Measurements from ENCODE around the gene CHPF2.

CHPF2 gene

DNA sequence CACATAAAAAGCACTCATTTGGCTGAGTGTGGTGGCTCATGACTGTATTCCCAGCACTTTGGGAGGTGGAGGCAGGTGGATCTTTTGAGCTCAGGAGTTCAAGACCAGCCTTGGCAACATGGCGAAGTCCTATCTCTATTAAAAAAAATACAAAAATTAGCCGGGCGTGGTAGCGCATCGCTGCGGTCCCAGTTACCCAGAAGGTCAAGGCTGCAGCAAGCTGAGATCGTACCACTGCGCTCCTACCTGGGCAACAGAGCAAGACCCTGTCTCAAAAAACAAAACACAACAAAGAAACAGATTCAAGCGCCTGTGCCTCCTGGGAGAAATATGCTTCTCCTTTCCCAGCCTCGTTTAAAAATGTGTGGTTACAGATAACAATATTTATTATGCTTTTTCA lies 3.0 kb upstream of the CHPF2 start:
- TF ChIP-seq ZBTB8A (tag by site-specific recombination; IDR thresholded peaks at IDR 0.05) (no peak), ZBTB21 (tag by site-specific recombination; IDR thresholded peaks at IDR 0.05) (no peak), SP7 (tag by site-specific recombination; IDR thresholded peaks at IDR 0.05) (no peak), ZNF416 (tag by site-specific recombination; IDR thresholded peaks at IDR 0.05) (no peak), ZBTB17 (tag by site-specific recombination; IDR thresholded peaks at IDR 0.05) (no peak), ZNF548 (tag by site-specific recombination; IDR thresholded peaks at IDR 0.05) (no peak)
- H3K4me3 ChIP-seq (ENCODE audit: low read depth, low read length), result no peak overlapping the region
- H3K4me1 ChIP-seq (ENCODE audit: control insufficient read depth, insufficient read depth, low read length), result peaks cover 3% of the 10 kb centered on the region; the same call in 1 of the 2 replicates
- H3K27ac ChIP-seq (ENCODE audit: extremely low read depth, low read depth, low read length), result no peak overlapping the region
- CTCF ChIA-PET, result interaction anchor here (0.6 to 0.7 kb wide), 3 partner anchors 47 to 299 kb away, joined by 3 to 6 read pairs (median 3); no protein-coding TSS in a partner anchor
- no peaks in the 10 kb centered on the region for H3K9me3 ChIP-seq (ENCODE audit: control insufficient read depth, insufficient read depth, low read depth, low read length)
- POLR2A ChIA-PET, result no interaction called here
- peaks cover 0 to 23% of the 10 kb centered on the region in 2 experiments; a peak in 2 of 3 replicates for H3K36me3 ChIP-seq (ENCODE audit: control insufficient read depth in 2 of 2, insufficient read depth in 1 of 2, low read length in 2 of 2)

DNA sequence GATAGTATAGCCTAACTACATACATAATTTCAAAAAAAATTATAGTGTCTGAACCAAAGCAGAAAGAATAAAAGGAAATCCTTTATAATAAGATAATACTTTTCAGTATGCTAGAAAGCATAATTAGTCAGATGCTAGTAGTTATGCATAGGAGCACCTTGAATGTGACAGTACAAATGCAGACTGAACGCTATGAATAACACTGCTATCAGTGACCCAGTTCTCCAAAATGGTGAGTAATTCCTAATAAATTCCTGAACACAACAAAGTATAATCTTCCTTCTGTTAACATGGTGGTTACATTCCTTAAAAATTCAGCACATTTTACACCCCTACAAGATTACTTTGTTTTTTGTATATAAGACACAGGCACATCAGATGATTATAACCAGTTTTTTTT lies 1.2 kb upstream of the CHPF2 start:
- CTCF ChIA-PET, result no interaction called here
- H3K36me3 ChIP-seq (ENCODE audit: control insufficient read depth in 2 of 2, insufficient read depth in 1 of 2, low read length in 2 of 2), result peaks cover 0 to 23% of the 10 kb centered on the region in 2 experiments; a peak in 2 of 3 replicates
- POLR2A ChIA-PET, result no interaction called here

GRCh38 chr7:151232917-151233701 lies 826 bp downstream of the CHPF2 start:
- Histone ChIP-seq H3K27ac (ENCODE audit: extremely low read depth, low read depth, low read length) (peak overlapping the region; percentile 59), H3K9me3 (ENCODE audit: control insufficient read depth, insufficient read depth, low read depth, low read length) (no peaks in the 10 kb centered on the region), H3K36me3 (ENCODE audit: control insufficient read depth in 2 of 2, insufficient read depth in 1 of 2, low read length in 2 of 2) (peaks cover 3 to 43% of the 10 kb centered on the region in 2 experiments; a peak in 2 of 3 replicates), H3K4me3 (ENCODE audit: low read depth, low read length) (peak overlapping the region; percentile 93), H3K4me1 (ENCODE audit: control insufficient read depth, insufficient read depth, low read length) (peaks cover under 1% of the 10 kb centered on the region; the same call in 1 of the 2 replicates)
- ChIA-PET CTCF (interaction anchor here (1.0 to 2.5 kb wide), 4 partner anchors 11 to 109 kb away, joined by 3 to 13 read pairs (median 9); no protein-coding TSS in a partner anchor), POLR2A (interaction anchor here (1.0 to 3.2 kb wide), 5 partner anchors 10 to 82 kb away, joined by 3 to 23 read pairs (median 4); no protein-coding TSS in a partner anchor)
- TF ChIP-seq, protein P1, sequence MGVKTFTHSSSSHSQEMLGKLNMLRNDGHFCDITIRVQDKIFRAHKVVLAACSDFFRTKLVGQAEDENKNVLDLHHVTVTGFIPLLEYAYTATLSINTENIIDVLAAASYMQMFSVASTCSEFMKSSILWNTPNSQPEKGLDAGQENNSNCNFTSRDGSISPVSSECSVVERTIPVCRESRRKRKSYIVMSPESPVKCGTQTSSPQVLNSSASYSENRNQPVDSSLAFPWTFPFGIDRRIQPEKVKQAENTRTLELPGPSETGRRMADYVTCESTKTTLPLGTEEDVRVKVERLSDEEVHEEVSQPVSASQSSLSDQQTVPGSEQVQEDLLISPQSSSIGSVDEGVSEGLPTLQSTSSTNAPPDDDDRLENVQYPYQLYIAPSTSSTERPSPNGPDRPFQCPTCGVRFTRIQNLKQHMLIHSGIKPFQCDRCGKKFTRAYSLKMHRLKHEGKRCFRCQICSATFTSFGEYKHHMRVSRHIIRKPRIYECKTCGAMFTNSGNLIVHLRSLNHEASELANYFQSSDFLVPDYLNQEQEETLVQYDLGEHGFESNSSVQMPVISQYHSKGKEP (tag by site-specific recombination; IDR thresholded peaks at IDR 0.05), result no peak
- TF ChIP-seq CTCF (tag by site-specific recombination; IDR thresholded peaks at IDR 0.05), result no peak
- TF ChIP-seq OSR2 (tag by site-specific recombination; IDR thresholded peaks at IDR 0.05), result peak; percentile 10; the same call in 1 of the 2 replicates
- TF ChIP-seq ZNF335 (tag by site-specific recombination; conservative IDR thresholded peaks at IDR 0.05), result peak; percentile 87
- TF ChIP-seq ZNF670 (tag by site-specific recombination; IDR thresholded peaks at IDR 0.05; ENCODE audit: low read depth), result no peak
- TF ChIP-seq ZFP69B (tag by site-specific recombination; IDR thresholded peaks at IDR 0.05), result peak; percentile 37; the same call in 1 of the 2 replicates
- TF ChIP-seq ZFHX2 (tag by site-specific recombination; conservative IDR thresholded peaks at IDR 0.05), result peak; percentile 85
- TF ChIP-seq ZIC2 (tag by site-specific recombination; IDR thresholded peaks at IDR 0.05), result peak; percentile 14; the same call in 1 of the 2 replicates
- peak; percentile 91 for TF ChIP-seq ZBTB20 (tag by site-specific recombination; IDR thresholded peaks at IDR 0.05)
- TF ChIP-seq INSM2 (tag by site-specific recombination; IDR thresholded peaks at IDR 0.05), result no peak
- TF ChIP-seq GLIS2 (tag by site-specific recombination; IDR thresholded peaks at IDR 0.05), result peak; percentile 15; the same call in 1 of the 2 replicates
- 0 out of 2 replicates have a peak, but pooled peaks have one; percentile 32 for TF ChIP-seq ZBTB48 (tag by site-specific recombination; IDR thresholded peaks at IDR 0.05)
- TF ChIP-seq, protein P2, sequence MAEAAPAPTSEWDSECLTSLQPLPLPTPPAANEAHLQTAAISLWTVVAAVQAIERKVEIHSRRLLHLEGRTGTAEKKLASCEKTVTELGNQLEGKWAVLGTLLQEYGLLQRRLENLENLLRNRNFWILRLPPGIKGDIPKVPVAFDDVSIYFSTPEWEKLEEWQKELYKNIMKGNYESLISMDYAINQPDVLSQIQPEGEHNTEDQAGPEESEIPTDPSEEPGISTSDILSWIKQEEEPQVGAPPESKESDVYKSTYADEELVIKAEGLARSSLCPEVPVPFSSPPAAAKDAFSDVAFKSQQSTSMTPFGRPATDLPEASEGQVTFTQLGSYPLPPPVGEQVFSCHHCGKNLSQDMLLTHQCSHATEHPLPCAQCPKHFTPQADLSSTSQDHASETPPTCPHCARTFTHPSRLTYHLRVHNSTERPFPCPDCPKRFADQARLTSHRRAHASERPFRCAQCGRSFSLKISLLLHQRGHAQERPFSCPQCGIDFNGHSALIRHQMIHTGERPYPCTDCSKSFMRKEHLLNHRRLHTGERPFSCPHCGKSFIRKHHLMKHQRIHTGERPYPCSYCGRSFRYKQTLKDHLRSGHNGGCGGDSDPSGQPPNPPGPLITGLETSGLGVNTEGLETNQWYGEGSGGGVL (tag by site-specific recombination; IDR thresholded peaks at IDR 0.05), result 0 out of 2 replicates have a peak, but pooled peaks have one; percentile 5
- TF ChIP-seq ZNF558 (tag by site-specific recombination; IDR thresholded peaks at IDR 0.05), result 0 out of 2 replicates have a peak, but pooled peaks have one; percentile 17
- 0 out of 2 replicates have a peak, but pooled peaks have one; percentile 13 for TF ChIP-seq ZBTB21 (tag by site-specific recombination; IDR thresholded peaks at IDR 0.05)

More for the DNA sequence above, 1.2 kb upstream of the CHPF2 start:
- H3K4me1 ChIP-seq (ENCODE audit: control insufficient read depth, insufficient read depth, low read length), result peaks cover 3% of the 10 kb centered on the region; the same call in 1 of the 2 replicates
- H3K27ac ChIP-seq (ENCODE audit: extremely low read depth, low read depth, low read length), result no peak overlapping the region
- no peaks in the 10 kb centered on the region for H3K9me3 ChIP-seq (ENCODE audit: control insufficient read depth, insufficient read depth, low read depth, low read length)
- no peak for TF ChIP-seq ZNF19 (tag by site-specific recombination; IDR thresholded peaks at IDR 0.05; ENCODE audit: low read depth)
- H3K4me3 ChIP-seq (ENCODE audit: low read depth, low read length), result no peak overlapping the region
